WTC11 (cell line): Measurements from ENCODE around the gene PNLIP. TPM values are rescaled to one million over a fixed set of nuclear protein-coding genes. Genes with fewer than 3 reads are reported as not detected.

Experiments used
- ATAC-seq: fragments of 200-7000 bp; cut with Tn5 transposase; 2 replicates; pipeline ENCODE4 v1.10.0; 2021; ENCODE audit warnings: mild to moderate bottlenecking, moderate library complexity
- CTCF ChIA-PET: fragments of 300-600 bp; sonication (Branson Sonifier 250); formaldehyde crosslinking; loops from one replicate; lab custom pipeline; 2021; ENCODE audit warnings: antibody characterized with exemption; lab: Charles Lee
- POLR2A ChIA-PET: fragments of 350-600 bp; sonication (Branson Sonifier 250); formaldehyde crosslinking; loops from one replicate; lab custom pipeline; 2021; ENCODE audit warnings: antibody characterized with exemption; lab: Charles Lee
- DNase-seq: peaks from one replicate; pipeline ENCODE4 v3.0.0; 2021; ENCODE audit warnings: low spot score
- H3K27ac Mint-ChIP-seq: 2 replicates; pipeline ENCODE4 v1.8.0; 2021; ENCODE audit warnings: mixed read lengths
- H3K27me3 Mint-ChIP-seq: 2 replicates; pipeline ENCODE4 v1.8.0; 2021; ENCODE audit warnings: low read depth, mild to moderate bottlenecking, moderate library complexity, mixed read lengths
- H3K36me3 Mint-ChIP-seq: 2 replicates; pipeline ENCODE4 v1.8.0; 2021; ENCODE audit warnings: mixed read lengths
- H3K4me1 Mint-ChIP-seq: 2 replicates; pipeline ENCODE4 v1.8.0; 2022; ENCODE audit warnings: mixed read lengths
- H3K4me3 Mint-ChIP-seq: 2 replicates; pipeline ENCODE4 v1.8.0; 2021; ENCODE audit warnings: mild to moderate bottlenecking, moderate library complexity, mixed read lengths
- H3K9me3 Mint-ChIP-seq: 2 replicates; pipeline ENCODE4 v1.8.0; 2021; ENCODE audit warnings: mixed read lengths
- FOXP1 ChIP-seq: sonication (generic); formaldehyde crosslinking; IDR thresholded peaks from 2 replicates; pipeline ENCODE4 v1.8.0; 2022; ENCODE audit warnings: missing genetic modification reagents, mild to moderate bottlenecking, moderate library complexity, borderline replicate concordance
- GRHL2 ChIP-seq: fragments of 250-450 bp; sonication (Bioruptor Pico); IDR thresholded peaks from 2 replicates; pipeline ENCODE4 v1.8.0; 2022; ENCODE audit warnings: mild to moderate bottlenecking, moderate library complexity; ENCODE audit not compliant: insufficient replicate concordance, severe bottlenecking
- GTF2I ChIP-seq: fragments of 250-450 bp; sonication (Bioruptor Pico); conservative IDR thresholded peaks from 2 replicates; pipeline ENCODE4 v1.4.0; 2021; ENCODE audit warnings: mild to moderate bottlenecking
- MXD4 ChIP-seq: fragments of 250-450 bp; sonication (Bioruptor Pico); IDR thresholded peaks from 2 replicates; pipeline ENCODE4 v1.8.0; 2021; ENCODE audit warnings: mild to moderate bottlenecking, moderate library complexity, borderline replicate concordance
- NR3C1 ChIP-seq: sonication (generic); formaldehyde crosslinking; conservative IDR thresholded peaks from 2 replicates; pipeline ENCODE4 v1.8.1; 2023; ENCODE audit warnings: low read depth, mild to moderate bottlenecking, missing genetic modification reagents
- SMAD3 ChIP-seq: sonication (generic); formaldehyde crosslinking; IDR thresholded peaks from 2 replicates; pipeline ENCODE4 v1.8.0; 2022; ENCODE audit warnings: missing genetic modification reagents, mild to moderate bottlenecking, borderline replicate concordance
- TEAD1 ChIP-seq: sonication (generic); formaldehyde crosslinking; IDR thresholded peaks from 2 replicates; pipeline ENCODE4 v1.8.0; 2022; ENCODE audit warnings: mild to moderate bottlenecking, missing genetic modification reagents
- TP53 ChIP-seq: sonication (generic); formaldehyde crosslinking; IDR thresholded peaks from 2 replicates; pipeline ENCODE4 v1.8.1; 2023; ENCODE audit warnings: mild to moderate bottlenecking, missing genetic modification reagents
- ZNF121 ChIP-seq: sonication (generic); formaldehyde crosslinking; IDR thresholded peaks from 2 replicates; pipeline ENCODE4 v1.8.0; 2023; ENCODE audit warnings: missing genetic modification reagents
- total RNA-seq: library from RNA; stranded (reverse); gene quantifications from 3 replicates; pipeline ENCODE4 v1.2.3, GENCODE V29; 2021
- TF ChIP-seq, protein P1 (sequence below): sonication (generic); formaldehyde crosslinking; IDR thresholded peaks from 2 replicates; pipeline ENCODE4 v1.8.1; 2022; ENCODE audit warnings: missing genetic modification reagents, borderline replicate concordance
- TF ChIP-seq, protein P2 (sequence below): fragments of 250-450 bp; sonication (Bioruptor Pico); IDR thresholded peaks from 2 replicates; pipeline ENCODE4 v2.1.2; 2022; ENCODE audit warnings: mild to moderate bottlenecking, moderate library complexity
- TF ChIP-seq, protein P3 (sequence below): sonication (generic); formaldehyde crosslinking; IDR thresholded peaks from 2 replicates; pipeline ENCODE4 v1.8.1; 2022; ENCODE audit warnings: low read depth, mild to moderate bottlenecking, moderate library complexity, missing genetic modification reagents, borderline replicate concordance
- TF ChIP-seq, protein P4 (sequence below): fragments of 250-450 bp; sonication (Bioruptor Pico); IDR thresholded peaks from 2 replicates; pipeline ENCODE4 v1.9.0; 2021; ENCODE audit warnings: moderate library complexity, mild to moderate bottlenecking, inconsistent platforms, borderline replicate concordance
- TF ChIP-seq, protein P5 (sequence below): sonication (generic); formaldehyde crosslinking; conservative IDR thresholded peaks from 2 replicates; pipeline ENCODE4 v1.8.1; 2023; ENCODE audit warnings: mild to moderate bottlenecking, low read depth, missing genetic modification reagents, moderate library complexity
- TF ChIP-seq, protein P6 (sequence below): sonication (generic); formaldehyde crosslinking; IDR thresholded peaks from 2 replicates; pipeline ENCODE4 v1.8.0; 2023; ENCODE audit warnings: missing genetic modification reagents
- TF ChIP-seq, protein P7 (sequence below): fragments of 200-600 bp; IDR thresholded peaks from 2 replicates; pipeline ENCODE4 v1.8.0; 2022; ENCODE audit warnings: antibody characterized with exemption
- TF ChIP-seq, protein P8 (sequence below): sonication (generic); formaldehyde crosslinking; IDR thresholded peaks from 2 replicates; pipeline ENCODE4 v1.8.0; 2022; ENCODE audit warnings: mild to moderate bottlenecking, missing genetic modification reagents
- TF ChIP-seq, protein P9 (sequence below): fragments of 250-450 bp; sonication (Bioruptor Pico); IDR thresholded peaks from 2 replicates; pipeline ENCODE4 v1.9.0; 2021; ENCODE audit warnings: mild to moderate bottlenecking
- TF ChIP-seq, protein P10 (sequence below): sonication (generic); formaldehyde crosslinking; IDR thresholded peaks from 2 replicates; pipeline ENCODE4 v1.8.1; 2023; ENCODE audit warnings: mild to moderate bottlenecking, missing genetic modification reagents, moderate library complexity

Gene PNLIP
- total RNA-seq, 1 experiment from 2014 or later: 1.6 TPM

DNA sequence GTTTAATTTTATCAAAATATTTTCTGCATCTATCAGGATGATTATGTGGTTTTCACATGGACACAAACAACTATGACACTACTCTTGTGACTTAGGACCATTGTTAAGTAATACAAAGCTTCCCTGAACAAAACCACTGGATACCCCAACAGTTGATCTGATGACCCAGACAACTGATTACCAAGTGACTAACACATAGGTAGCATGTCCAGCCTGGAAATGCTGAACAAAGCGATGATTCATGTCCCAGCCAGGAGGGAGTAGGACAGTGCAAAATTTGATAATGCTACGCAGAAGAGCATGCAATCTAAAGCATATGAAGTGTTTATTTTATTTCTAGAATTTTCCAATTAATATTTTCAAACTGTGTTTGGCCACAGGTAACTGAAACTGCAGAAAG, 8.9 kb upstream of the PNLIP start:
- CTCF ChIA-PET: no interaction called here
- POLR2A ChIA-PET: no interaction called here
- Mint-ChIP-seq H3K27ac (no peak overlapping the region), H3K27me3 (no peaks in the 10 kb centered on the region; the same call in 1 of the 2 replicates), H3K4me1 (peaks cover 7% of the 10 kb centered on the region), H3K9me3 (peaks cover 40% of the 10 kb centered on the region), H3K36me3 (peaks cover 15% of the 10 kb centered on the region), H3K4me3 (no peak overlapping the region)
- DNase-seq: no peak
- no peak for ATAC-seq
- TF ChIP-seq, protein P1, sequence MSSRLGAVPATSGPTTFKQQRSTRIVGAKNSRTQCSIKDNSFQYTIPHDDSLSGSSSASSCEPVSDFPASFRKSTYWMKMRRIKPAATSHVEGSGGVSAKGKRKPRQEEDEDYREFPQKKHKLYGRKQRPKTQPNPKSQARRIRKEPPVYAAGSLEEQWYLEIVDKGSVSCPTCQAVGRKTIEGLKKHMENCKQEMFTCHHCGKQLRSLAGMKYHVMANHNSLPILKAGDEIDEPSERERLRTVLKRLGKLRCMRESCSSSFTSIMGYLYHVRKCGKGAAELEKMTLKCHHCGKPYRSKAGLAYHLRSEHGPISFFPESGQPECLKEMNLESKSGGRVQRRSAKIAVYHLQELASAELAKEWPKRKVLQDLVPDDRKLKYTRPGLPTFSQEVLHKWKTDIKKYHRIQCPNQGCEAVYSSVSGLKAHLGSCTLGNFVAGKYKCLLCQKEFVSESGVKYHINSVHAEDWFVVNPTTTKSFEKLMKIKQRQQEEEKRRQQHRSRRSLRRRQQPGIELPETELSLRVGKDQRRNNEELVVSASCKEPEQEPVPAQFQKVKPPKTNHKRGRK (CRISPR knock-in tag): no peak

DNA sequence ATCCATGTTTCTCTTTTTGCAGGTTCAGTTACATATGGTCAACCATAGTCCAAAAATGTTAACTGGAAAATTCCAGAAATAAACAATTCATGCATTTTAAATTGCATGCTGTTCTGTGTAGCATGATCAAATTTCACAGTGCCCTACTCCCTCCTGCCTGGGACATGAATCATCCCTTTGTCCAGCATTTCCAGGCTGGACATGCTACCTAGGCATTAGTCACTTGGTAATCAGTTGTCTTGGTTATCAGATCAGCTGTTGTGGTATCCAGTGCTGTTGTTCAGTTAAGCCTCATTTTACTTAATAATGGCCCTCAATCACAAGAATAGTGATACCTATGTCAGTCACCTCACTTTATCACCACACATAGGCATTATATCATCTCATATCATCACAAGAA, 7.3 kb upstream of the PNLIP start:
- Mint-ChIP-seq H3K4me3 (no peak overlapping the region), H3K9me3 (peaks cover 40% of the 10 kb centered on the region), H3K27ac (no peak overlapping the region), H3K4me1 (peaks cover 17% of the 10 kb centered on the region), H3K27me3 (no peaks in the 10 kb centered on the region; the same call in 1 of the 2 replicates), H3K36me3 (peaks cover 15% of the 10 kb centered on the region)
- DNase-seq (no peak), ATAC-seq (no peak)
- POLR2A ChIA-PET: no interaction called here
- CTCF ChIA-PET: no interaction called here
- TF ChIP-seq, protein P2, sequence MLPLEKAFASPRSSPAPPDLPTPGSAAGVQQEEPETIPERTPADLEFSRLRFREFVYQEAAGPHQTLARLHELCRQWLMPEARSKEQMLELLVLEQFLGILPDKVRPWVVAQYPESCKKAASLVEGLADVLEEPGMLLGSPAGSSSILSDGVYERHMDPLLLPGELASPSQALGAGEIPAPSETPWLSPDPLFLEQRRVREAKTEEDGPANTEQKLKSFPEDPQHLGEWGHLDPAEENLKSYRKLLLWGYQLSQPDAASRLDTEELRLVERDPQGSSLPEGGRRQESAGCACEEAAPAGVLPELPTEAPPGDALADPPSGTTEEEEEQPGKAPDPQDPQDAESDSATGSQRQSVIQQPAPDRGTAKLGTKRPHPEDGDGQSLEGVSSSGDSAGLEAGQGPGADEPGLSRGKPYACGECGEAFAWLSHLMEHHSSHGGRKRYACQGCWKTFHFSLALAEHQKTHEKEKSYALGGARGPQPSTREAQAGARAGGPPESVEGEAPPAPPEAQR (CRISPR knock-in tag): no peak
- TF ChIP-seq GTF2I (CRISPR knock-in tag) (no peak), SMAD3 (CRISPR knock-in tag) (no peak), ZNF121 (CRISPR knock-in tag) (no peak), NR3C1 (no peak), MXD4 (CRISPR knock-in tag) (no peak), FOXP1 (CRISPR knock-in tag) (no peak), GRHL2 (CRISPR knock-in tag) (no peak), TEAD1 (CRISPR knock-in tag) (no peak), TP53 (CRISPR knock-in tag) (no peak)
- TF ChIP-seq, protein P3, sequence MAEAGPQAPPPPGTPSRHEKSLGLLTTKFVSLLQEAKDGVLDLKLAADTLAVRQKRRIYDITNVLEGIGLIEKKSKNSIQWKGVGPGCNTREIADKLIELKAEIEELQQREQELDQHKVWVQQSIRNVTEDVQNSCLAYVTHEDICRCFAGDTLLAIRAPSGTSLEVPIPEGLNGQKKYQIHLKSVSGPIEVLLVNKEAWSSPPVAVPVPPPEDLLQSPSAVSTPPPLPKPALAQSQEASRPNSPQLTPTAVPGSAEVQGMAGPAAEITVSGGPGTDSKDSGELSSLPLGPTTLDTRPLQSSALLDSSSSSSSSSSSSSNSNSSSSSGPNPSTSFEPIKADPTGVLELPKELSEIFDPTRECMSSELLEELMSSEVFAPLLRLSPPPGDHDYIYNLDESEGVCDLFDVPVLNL: no peak
- TF ChIP-seq, protein P4, sequence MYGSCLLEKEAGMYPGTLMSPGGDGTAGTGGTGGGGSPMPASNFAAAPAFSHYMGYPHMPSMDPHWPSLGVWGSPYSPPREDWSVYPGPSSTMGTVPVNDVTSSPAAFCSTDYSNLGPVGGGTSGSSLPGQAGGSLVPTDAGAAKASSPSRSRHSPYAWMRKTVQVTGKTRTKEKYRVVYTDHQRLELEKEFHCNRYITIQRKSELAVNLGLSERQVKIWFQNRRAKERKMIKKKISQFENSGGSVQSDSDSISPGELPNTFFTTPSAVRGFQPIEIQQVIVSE (CRISPR knock-in tag): no peak
- TF ChIP-seq, protein P5, sequence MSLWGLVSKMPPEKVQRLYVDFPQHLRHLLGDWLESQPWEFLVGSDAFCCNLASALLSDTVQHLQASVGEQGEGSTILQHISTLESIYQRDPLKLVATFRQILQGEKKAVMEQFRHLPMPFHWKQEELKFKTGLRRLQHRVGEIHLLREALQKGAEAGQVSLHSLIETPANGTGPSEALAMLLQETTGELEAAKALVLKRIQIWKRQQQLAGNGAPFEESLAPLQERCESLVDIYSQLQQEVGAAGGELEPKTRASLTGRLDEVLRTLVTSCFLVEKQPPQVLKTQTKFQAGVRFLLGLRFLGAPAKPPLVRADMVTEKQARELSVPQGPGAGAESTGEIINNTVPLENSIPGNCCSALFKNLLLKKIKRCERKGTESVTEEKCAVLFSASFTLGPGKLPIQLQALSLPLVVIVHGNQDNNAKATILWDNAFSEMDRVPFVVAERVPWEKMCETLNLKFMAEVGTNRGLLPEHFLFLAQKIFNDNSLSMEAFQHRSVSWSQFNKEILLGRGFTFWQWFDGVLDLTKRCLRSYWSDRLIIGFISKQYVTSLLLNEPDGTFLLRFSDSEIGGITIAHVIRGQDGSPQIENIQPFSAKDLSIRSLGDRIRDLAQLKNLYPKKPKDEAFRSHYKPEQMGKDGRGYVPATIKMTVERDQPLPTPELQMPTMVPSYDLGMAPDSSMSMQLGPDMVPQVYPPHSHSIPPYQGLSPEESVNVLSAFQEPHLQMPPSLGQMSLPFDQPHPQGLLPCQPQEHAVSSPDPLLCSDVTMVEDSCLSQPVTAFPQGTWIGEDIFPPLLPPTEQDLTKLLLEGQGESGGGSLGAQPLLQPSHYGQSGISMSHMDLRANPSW (CRISPR knock-in tag): no peak
- TF ChIP-seq, protein P6, sequence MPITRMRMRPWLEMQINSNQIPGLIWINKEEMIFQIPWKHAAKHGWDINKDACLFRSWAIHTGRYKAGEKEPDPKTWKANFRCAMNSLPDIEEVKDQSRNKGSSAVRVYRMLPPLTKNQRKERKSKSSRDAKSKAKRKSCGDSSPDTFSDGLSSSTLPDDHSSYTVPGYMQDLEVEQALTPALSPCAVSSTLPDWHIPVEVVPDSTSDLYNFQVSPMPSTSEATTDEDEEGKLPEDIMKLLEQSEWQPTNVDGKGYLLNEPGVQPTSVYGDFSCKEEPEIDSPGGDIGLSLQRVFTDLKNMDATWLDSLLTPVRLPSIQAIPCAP (CRISPR knock-in tag): no peak
- TF ChIP-seq, protein P7, sequence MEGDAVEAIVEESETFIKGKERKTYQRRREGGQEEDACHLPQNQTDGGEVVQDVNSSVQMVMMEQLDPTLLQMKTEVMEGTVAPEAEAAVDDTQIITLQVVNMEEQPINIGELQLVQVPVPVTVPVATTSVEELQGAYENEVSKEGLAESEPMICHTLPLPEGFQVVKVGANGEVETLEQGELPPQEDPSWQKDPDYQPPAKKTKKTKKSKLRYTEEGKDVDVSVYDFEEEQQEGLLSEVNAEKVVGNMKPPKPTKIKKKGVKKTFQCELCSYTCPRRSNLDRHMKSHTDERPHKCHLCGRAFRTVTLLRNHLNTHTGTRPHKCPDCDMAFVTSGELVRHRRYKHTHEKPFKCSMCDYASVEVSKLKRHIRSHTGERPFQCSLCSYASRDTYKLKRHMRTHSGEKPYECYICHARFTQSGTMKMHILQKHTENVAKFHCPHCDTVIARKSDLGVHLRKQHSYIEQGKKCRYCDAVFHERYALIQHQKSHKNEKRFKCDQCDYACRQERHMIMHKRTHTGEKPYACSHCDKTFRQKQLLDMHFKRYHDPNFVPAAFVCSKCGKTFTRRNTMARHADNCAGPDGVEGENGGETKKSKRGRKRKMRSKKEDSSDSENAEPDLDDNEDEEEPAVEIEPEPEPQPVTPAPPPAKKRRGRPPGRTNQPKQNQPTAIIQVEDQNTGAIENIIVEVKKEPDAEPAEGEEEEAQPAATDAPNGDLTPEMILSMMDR: no peak
- TF ChIP-seq, protein P8, sequence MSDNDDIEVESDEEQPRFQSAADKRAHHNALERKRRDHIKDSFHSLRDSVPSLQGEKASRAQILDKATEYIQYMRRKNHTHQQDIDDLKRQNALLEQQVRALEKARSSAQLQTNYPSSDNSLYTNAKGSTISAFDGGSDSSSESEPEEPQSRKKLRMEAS: no peak
- TF ChIP-seq, protein P9, sequence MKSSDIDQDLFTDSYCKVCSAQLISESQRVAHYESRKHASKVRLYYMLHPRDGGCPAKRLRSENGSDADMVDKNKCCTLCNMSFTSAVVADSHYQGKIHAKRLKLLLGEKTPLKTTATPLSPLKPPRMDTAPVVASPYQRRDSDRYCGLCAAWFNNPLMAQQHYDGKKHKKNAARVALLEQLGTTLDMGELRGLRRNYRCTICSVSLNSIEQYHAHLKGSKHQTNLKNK: no peak
- TF ChIP-seq, protein P10, sequence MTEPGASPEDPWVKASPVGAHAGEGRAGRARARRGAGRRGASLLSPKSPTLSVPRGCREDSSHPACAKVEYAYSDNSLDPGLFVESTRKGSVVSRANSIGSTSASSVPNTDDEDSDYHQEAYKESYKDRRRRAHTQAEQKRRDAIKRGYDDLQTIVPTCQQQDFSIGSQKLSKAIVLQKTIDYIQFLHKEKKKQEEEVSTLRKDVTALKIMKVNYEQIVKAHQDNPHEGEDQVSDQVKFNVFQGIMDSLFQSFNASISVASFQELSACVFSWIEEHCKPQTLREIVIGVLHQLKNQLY (CRISPR knock-in tag): no peak
